ENCODE measurements around the gene FUT8. TPM values are rescaled to one million over a fixed set of nuclear protein-coding genes. Genes with fewer than 3 reads are reported as not detected.

The FUT8 gene
- total and polyA plus RNA-seq, 2 of the 8 experiments (the other 6 are each of a cell fraction or from before 2014, with no cell fraction given) = 10.5 to 25.1 TPM

DNA sequence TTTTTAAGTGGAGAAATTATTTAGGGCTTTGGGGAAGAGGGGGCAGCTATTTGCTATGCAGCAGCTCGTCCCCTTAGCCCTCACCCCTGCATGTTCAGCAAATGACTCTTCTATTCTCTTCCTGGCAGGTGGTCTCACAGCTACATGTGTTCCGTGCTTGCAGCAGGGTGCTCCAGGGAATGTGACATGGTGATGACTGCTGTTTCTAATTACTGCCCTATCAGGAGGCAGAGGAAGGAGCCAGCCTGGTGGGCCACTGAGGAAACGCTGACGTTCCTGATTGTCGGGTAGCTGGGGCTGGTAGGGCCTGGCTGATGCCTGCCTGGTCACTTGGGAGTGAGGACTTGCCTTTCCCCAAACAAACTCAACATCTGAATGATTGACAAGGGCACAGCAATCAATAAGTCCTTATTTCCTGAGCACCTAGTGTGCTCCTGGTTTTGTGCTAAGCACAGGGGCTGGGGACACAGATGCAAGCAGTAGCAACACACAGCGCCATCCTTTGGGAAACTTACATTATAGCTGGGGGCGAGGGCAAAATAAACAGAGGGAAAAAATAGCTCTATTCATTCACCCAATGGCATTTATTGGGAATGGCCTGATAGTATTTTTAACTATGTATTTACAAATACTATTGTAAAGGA is 377.8 kb downstream of the FUT8 start:
- Histone ChIP-seq H2AK5ac (ENCODE audit: low read depth, low read length) (no peak overlapping the region), H3K79me2 (ENCODE audit: control insufficient read depth in 1 of 2, insufficient read depth in 2 of 2, low read length in 2 of 2) (no peaks in the 10 kb centered on the region), H3K4me1 (replicated peaks in 1 of 4; ENCODE audit: control insufficient read depth in 3 of 4, insufficient read depth in 4 of 4, low read length in 3 of 4) (peaks cover 0 to 3% (median 0%) of the 10 kb centered on the region in 4 experiments; a peak in 4 of 7 replicates), H3K23me2 (ENCODE audit: low read depth, low read length) (peaks cover 3% of the 10 kb centered on the region; the same call in 1 of the 2 replicates), H2BK15ac (ENCODE audit: low read length) (no peak overlapping the region), H2BK20ac (ENCODE audit: low read length) (no peak overlapping the region), H4K5ac (ENCODE audit: insufficient read length, low read depth, low read length) (no peak overlapping the region), H3K14ac (ENCODE audit: insufficient read length) (no peak overlapping the region), H3K4ac (replicated peaks; ENCODE audit: insufficient read length, low read depth, low read length) (no peak overlapping the region), H2BK5ac (ENCODE audit: low read depth, low read length) (no peak overlapping the region), H2BK120ac (replicated peaks; ENCODE audit: low read depth, low read length) (no peak overlapping the region), H3K56ac (replicated peaks; ENCODE audit: insufficient read length, low read depth, low read length) (no peak overlapping the region), H3K79me1 (ENCODE audit: low read depth, low read length) (no peaks in the 10 kb centered on the region), H3K4me2 (ENCODE audit: insufficient read depth in 1 of 2, low read depth in 2 of 2, low read length in 2 of 2) (no peak overlapping the region), H3K18ac (ENCODE audit: extremely low read depth, low read length) (no peak overlapping the region), H4K91ac (replicated peaks; ENCODE audit: insufficient read length, low read length) (no peak overlapping the region), H3K27me3 (replicated peaks in 1 of 4; ENCODE audit: control insufficient read depth in 3 of 4, extremely low read depth in 1 of 4, insufficient read depth in 3 of 4, low read length in 3 of 4) (no peaks in the 10 kb centered on the region), H2AFZ (ENCODE audit: low read length) (no peak overlapping the region), H3K27ac (ENCODE audit: low read depth, low read length) (no peak overlapping the region), H4K20me1 (replicated peaks in 1 of 2; ENCODE audit: control insufficient read depth in 1 of 2, insufficient read depth in 2 of 2, low read length in 2 of 2) (peaks cover 0 to 2% of the 10 kb centered on the region in 2 experiments), H3K9ac (replicated peaks in 1 of 4; ENCODE audit: extremely low read depth in 1 of 4, low read depth in 3 of 4, low read length in 3 of 4) (no peak overlapping the region), H3K23ac (ENCODE audit: insufficient read length) (no peak overlapping the region), H3K4me3 (ENCODE audit: extremely low read depth in 1 of 4, insufficient read depth in 2 of 4, low read depth in 3 of 4, low read length in 4 of 4) (no peak overlapping the region), H2BK12ac (ENCODE audit: low read depth, low read length) (no peak overlapping the region), H3K36me3 (ENCODE audit: control insufficient read depth in 2 of 4, insufficient read depth in 4 of 4, low read length in 3 of 4) (no peaks in the 10 kb centered on the region), H4K8ac (ENCODE audit: extremely low read depth, insufficient read depth, low read length) (no peak overlapping the region), H3K9me3 (ENCODE audit: insufficient read depth in 2 of 2, low read depth in 1 of 2, low read length in 1 of 2) (no peaks in the 10 kb centered on the region)
- WGBS, 2 experiments (ENCODE audit: extremely low coverage in 1 of 2, insufficient coverage in 1 of 2, insufficient read length in 1 of 2, insufficient replicate concordance in 2 of 2, low coverage in 1 of 2, low lambda C conversion rate in 2 of 2, missing lambda C conversion rate in 1 of 2) = 88% methylated on average over 6 of the region's 7 CpGs; no CpG with 5 or more reads in 1 of the 2 experiments
- ChIA-PET POLR2A (ENCODE audit: partially characterized antibody) (no interaction called here), CTCF (ENCODE audit: partially characterized antibody) (interaction anchor here (0.6 to 4.6 kb wide), 17 partner anchors 8 to 626 kb away, joined by 3 to 20 read pairs (median 3); no protein-coding TSS in a partner anchor)
- TF ChIP-seq, protein P1, sequence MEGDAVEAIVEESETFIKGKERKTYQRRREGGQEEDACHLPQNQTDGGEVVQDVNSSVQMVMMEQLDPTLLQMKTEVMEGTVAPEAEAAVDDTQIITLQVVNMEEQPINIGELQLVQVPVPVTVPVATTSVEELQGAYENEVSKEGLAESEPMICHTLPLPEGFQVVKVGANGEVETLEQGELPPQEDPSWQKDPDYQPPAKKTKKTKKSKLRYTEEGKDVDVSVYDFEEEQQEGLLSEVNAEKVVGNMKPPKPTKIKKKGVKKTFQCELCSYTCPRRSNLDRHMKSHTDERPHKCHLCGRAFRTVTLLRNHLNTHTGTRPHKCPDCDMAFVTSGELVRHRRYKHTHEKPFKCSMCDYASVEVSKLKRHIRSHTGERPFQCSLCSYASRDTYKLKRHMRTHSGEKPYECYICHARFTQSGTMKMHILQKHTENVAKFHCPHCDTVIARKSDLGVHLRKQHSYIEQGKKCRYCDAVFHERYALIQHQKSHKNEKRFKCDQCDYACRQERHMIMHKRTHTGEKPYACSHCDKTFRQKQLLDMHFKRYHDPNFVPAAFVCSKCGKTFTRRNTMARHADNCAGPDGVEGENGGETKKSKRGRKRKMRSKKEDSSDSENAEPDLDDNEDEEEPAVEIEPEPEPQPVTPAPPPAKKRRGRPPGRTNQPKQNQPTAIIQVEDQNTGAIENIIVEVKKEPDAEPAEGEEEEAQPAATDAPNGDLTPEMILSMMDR (IDR thresholded peaks at IDR 0.05; ENCODE audit: control extremely low read depth in 1 of 3, insufficient read depth in 1 of 3, low read depth in 1 of 3, low read length in 3 of 3) = peak; percentile 15 to 45 (median 40); a peak in 3 of 4 replicates
- peak; percentile 64 to 71 for TF ChIP-seq RAD21 (IDR thresholded peaks at IDR 0.05 in 1 of 2, conservative IDR thresholded peaks at IDR 0.05 in 1 of 2; ENCODE audit: low read depth in 2 of 2, low read length in 2 of 2)
- TF ChIP-seq MAX (IDR thresholded peaks at IDR 0.05) = no peak
- FAIRE-seq (no peak), DNase-seq (ENCODE audit: low read depth in 1 of 2, low spot score in 2 of 2) (no peak)

All from H1 (cell line).